Stimulated activated CD8-positive, alpha-beta memory T cell treated with anti-CD3 and anti-CD28 coated beads, Interleukin-15, amount 100 ng/mL, for 1 hour (primary cell): Measurements from ENCODE around the gene SCD.

Source experiments
- DNase-seq: peaks from one replicate; pipeline ENCODE4 v3.0.0-alpha.2; 2020; ENCODE audit warnings: low read depth

The SCD gene

GRCh38 chr10:100340948-100341847 lies 5.8 kb upstream of the SCD start:
- no peak for DNase-seq

GRCh38 chr10:100341953-100342626 lies 4.9 kb upstream of the SCD start:
- no peak for DNase-seq

GRCh38 chr10:100342627-100342972 lies 4.4 kb upstream of the SCD start:
- DNase-seq: no peak

GRCh38 chr10:100344241-100344788 lies 2.7 kb upstream of the SCD start:
- DNase-seq: no peak

GRCh38 chr10:100345570-100346330 lies 1.3 kb upstream of the SCD start:
- no peak for DNase-seq

- peak; percentile 20 for DNase-seq
Observed at GRCh38 chr10:100346351-100346764, 675 bp upstream of the SCD start.

GRCh38 chr10:100347568-100348195 lies 649 bp downstream of the SCD start:
- DNase-seq: no peak

- DNase-seq: no peak
Observed at GRCh38 chr10:100348389-100348927, 1.4 kb downstream of the SCD start.

- no peak for DNase-seq
Observed at GRCh38 chr10:100349087-100349486, 2.1 kb downstream of the SCD start.

GRCh38 chr10:100349672-100350071 lies 2.6 kb downstream of the SCD start:
- DNase-seq: no peak

- no peak for DNase-seq
Observed at GRCh38 chr10:100350914-100351485, 4.0 kb downstream of the SCD start.

GRCh38 chr10:100353770-100354485 lies 6.9 kb downstream of the SCD start:
- no peak for DNase-seq

- no peak for DNase-seq
Observed at GRCh38 chr10:100355086-100355485, 8.1 kb downstream of the SCD start.

GRCh38 chr10:100356067-100357017 lies 9.3 kb downstream of the SCD start:
- DNase-seq: no peak

- no peak for DNase-seq
Observed at GRCh38 chr10:100357059-100357858, 10.2 kb downstream of the SCD start.

- DNase-seq: no peak
Observed at GRCh38 chr10:100359030-100359432, 12.0 kb downstream of the SCD start.

GRCh38 chr10:100359529-100360150 lies 12.6 kb downstream of the SCD start:
- no peak for DNase-seq

GRCh38 chr10:100360234-100360633 lies 13.2 kb downstream of the SCD start:
- DNase-seq: no peak
